GM12878 (cell line): ENCODE data around the gene NKIRAS1. TPM values are rescaled to one million over a fixed set of nuclear protein-coding genes. Genes with fewer than 3 reads are reported as not detected.
A peak's percentile ranks its signal among the peaks of the same experiment; 100 is the strongest.

ENCODE experiments used
- ATAC-seq: fragments of 200-7000 bp; cut with Tn5 transposase; 3 replicates; pipeline ENCODE4 v1.9.1; 2020; ENCODE audit warnings: mild to moderate bottlenecking, moderate library complexity
- BruUV-seq: library from RNA; stranded (reverse); fragments of 400-500 nt; replicated peaks from 2 replicates; lab custom pipeline; 2021; lab: Mats Ljungman, UMichigan
- CTCF ChIA-PET: fragments of 300-600 bp; sonication (Branson Sonifier 250); formaldehyde crosslinking; extraction: SDS; loops from one replicate; lab custom pipeline; 2021; ENCODE audit warnings: inconsistent platforms; lab: Yijun Ruan, JAX
- POLR2A ChIA-PET: fragments of 350-600 bp; formaldehyde crosslinking; extraction: SDS; loops from one replicate; lab custom pipeline; 2021; ENCODE audit warnings: inconsistent platforms; lab: Charles Lee
- RAD21 ChIA-PET: fragments of 300-600 bp; sonication (Branson Sonifier 250); formaldehyde crosslinking; loops from one replicate; lab custom pipeline; 2023; ENCODE audit warnings: antibody characterized with exemption; ENCODE audit not compliant: unreplicated experiment; lab: Charles Lee
- SMC1A ChIA-PET: fragments of 300-600 bp; sonication (Branson Sonifier 250); formaldehyde crosslinking; loops from one replicate; lab custom pipeline; 2023; ENCODE audit not compliant: unreplicated experiment, uncharacterized antibody; lab: Charles Lee
- DNase-seq: peaks from one replicate; pipeline ENCODE4 v3.0.0-alpha.2; 2011; ENCODE audit warnings: low read depth, low spot score
- FAIRE-seq: peaks from 3 replicates; lab custom pipeline; 2011; peaks lifted over from hg19 to GRCh38; lab: Jason Lieb, UNC
- H2AFZ ChIP-seq: 2 replicates; pipeline ENCODE4 v1.6.0; 2011; ENCODE audit warnings: low read depth, low read length, control low read depth; ENCODE audit not compliant: control insufficient read depth
- H3K27ac ChIP-seq: 2 replicates; pipeline ENCODE4 v1.5.1; 2011; ENCODE audit warnings: control low read depth; ENCODE audit not compliant: control insufficient read depth, insufficient read depth
- H3K27me3 ChIP-seq, 2 experiments: replicated peaks in 1 of 2; 2 replicates each; pipeline versions ENCODE4 v1.6.0 to v1.6.1; 2011; ENCODE audit warnings: low read length in 1 of 2; ENCODE audit not compliant: control insufficient read depth in 2 of 2, insufficient read depth in 2 of 2
- H3K36me3 ChIP-seq, 2 experiments: 2 replicates each; pipeline ENCODE4 v1.5.1; 2011; ENCODE audit warnings: low read length in 1 of 2; ENCODE audit not compliant: control insufficient read depth in 2 of 2, insufficient read depth in 2 of 2
- H3K4me1 ChIP-seq: 2 replicates; pipeline ENCODE4 v1.6.1; 2011; ENCODE audit warnings: mild to moderate bottlenecking, low read length, moderate library complexity, mixed read lengths; ENCODE audit not compliant: control insufficient read depth, insufficient read depth
- H3K4me2 ChIP-seq: 2 replicates; pipeline ENCODE4 v1.6.0; 2011; ENCODE audit warnings: control low read depth; ENCODE audit not compliant: control insufficient read depth, insufficient read depth
- H3K4me3 ChIP-seq: fragments of 200-600 bp; sonication (generic); 2 replicates; pipeline ENCODE4 v1.5.1; 2016
- H3K79me2 ChIP-seq: 2 replicates; pipeline ENCODE4 v1.6.0; 2011; ENCODE audit warnings: low read length; ENCODE audit not compliant: control insufficient read depth, insufficient read depth
- H3K9ac ChIP-seq: 2 replicates; pipeline ENCODE4 v1.8.0; 2011; ENCODE audit warnings: low read length, control low read depth, mixed read lengths; ENCODE audit not compliant: control insufficient read depth, insufficient read depth
- H3K9me3 ChIP-seq: replicated peaks from 3 replicates; pipeline ENCODE4 v1.5.1; 2011; ENCODE audit warnings: mild to moderate bottlenecking, low read length; ENCODE audit not compliant: control insufficient read depth, insufficient read depth
- H4K20me1 ChIP-seq: 2 replicates; pipeline ENCODE4 v1.6.0; 2011; ENCODE audit not compliant: control insufficient read depth, insufficient read depth
- EED ChIP-seq: sonication (generic); IDR thresholded peaks from 2 replicates; pipeline ENCODE4 v1.6.1; 2016; ENCODE audit warnings: antibody characterized with exemption, low read depth
- FOXK2 ChIP-seq: fragments of 450-650 bp; IDR thresholded peaks from 2 replicates; pipeline ENCODE4 v1.6.1; 2017; ENCODE audit warnings: mild to moderate bottlenecking, moderate library complexity
- IRF3 ChIP-seq: fragments of 450-650 bp; IDR thresholded peaks from 2 replicates; pipeline ENCODE4 v1.6.1; 2014; ENCODE audit warnings: mild to moderate bottlenecking
- KAT2A ChIP-seq: conservative IDR thresholded peaks from 2 replicates; pipeline ENCODE4 v1.6.1; 2011; ENCODE audit warnings: low read depth, low read length; ENCODE audit not compliant: control insufficient read depth
- SRF ChIP-seq, 2 experiments: IDR thresholded peaks; 2 replicates each; pipeline ENCODE4 v1.6.1; 2011; ENCODE audit warnings: low read depth in 2 of 2, low read length in 2 of 2, mild to moderate bottlenecking in 1 of 2, moderate library complexity in 1 of 2
- WRNIP1 ChIP-seq: IDR thresholded peaks from 2 replicates; pipeline ENCODE4 v1.6.1; 2011; ENCODE audit warnings: low read depth, low read length, improper control_type of control experiment, borderline replicate concordance
- WGBS: methylation state at CpG from one replicate; pipeline ENCODE4 v1.1.6; 2016; ENCODE audit warnings: low lambda C conversion rate; ENCODE audit not compliant: insufficient replicate concordance, insufficient coverage; ENCODE audit errors: missing lambda C conversion rate; 5-methylcytosine and 5-hydroxymethylcytosine counted together
- in situ Hi-C: fragments of 300-500 bp; cut with MboI; formaldehyde crosslinking; loops from 9 replicates; pipeline ENCODE4 v1.14.3; 2018; ENCODE audit warnings: mixed read lengths
- intact Hi-C: fragments of 100-400 bp; cut with micrococcal nuclease; formaldehyde crosslinking; loops from one replicate; pipeline ENCODE4 v1.14.2; 2022; ENCODE audit not compliant: unreplicated experiment
- polyA plus RNA-seq, 11 experiments: library from polyadenylated mRNA; depleted of rRNA in 4 of 11; unstranded in 6 of 11; stranded (reverse) in 5 of 11; fragments of >200 nt; fragmentation: Nextera tagmentation in 4 of 11; fragmentation: Illumina TruSeq in 1 of 11; extraction: Ambion mirVana in 4 of 11; extraction: Trizol in 1 of 11; gene quantifications; 1 replicate in 1 of 11; 2 replicates in 10 of 11; pipeline versions ENCODE4 v1.2.1 to v1.2.3, GENCODE V29; 2011 to 2016; ENCODE audit warnings: inconsistent platforms in 2 of 11, missing spikeins in 2 of 11, low read depth in 1 of 11
- total RNA-seq, 4 experiments: library from RNA; depleted of rRNA in 3 of 4; stranded (reverse); fragments of >200 nt in 3 of 4; fragmentation: Illumina TruSeq in 1 of 4; extraction: Trizol in 1 of 4; gene quantifications; 2 replicates each; pipeline versions ENCODE4 v1.2.1 to v1.2.3, GENCODE V29; 2013 to 2021

NKIRAS1 gene
- total and polyA plus RNA-seq, 10 of the 15 experiments (the other 5 are each of a cell fraction or from before 2014, with no cell fraction given): 7.1 to 17.9 (median 10.9) TPM

GRCh38 chr3:23867838-23868237 is 49.0 kb downstream of the NKIRAS1 start:
- DNase-seq (no peak), ATAC-seq (no peak), FAIRE-seq (no peak)
- ChIA-PET RAD21 (no interaction called here), SMC1A (interaction anchor here (1.6 to 3.8 kb wide), 4 partner anchors 31 to 59 kb away, joined by 3 to 24 read pairs (median 16); no protein-coding TSS in a partner anchor), CTCF (interaction anchor here (0.9 to 3.0 kb wide), 2 partner anchors 10 to 33 kb away, joined by 3 to 13 read pairs; no protein-coding TSS in a partner anchor), POLR2A (no interaction called here)
- H3K36me3 ChIP-seq: peaks cover 3 to 5% of the 10 kb centered on the region in 2 experiments; a peak in 2 of 4 replicates
- H3K9ac ChIP-seq: no peak overlapping the region
- no peak overlapping the region for H2AFZ ChIP-seq
- H3K9me3 ChIP-seq: no peaks in the 10 kb centered on the region
- no peak overlapping the region; the same call in 1 of the 2 replicates for H3K27ac ChIP-seq
- no peak overlapping the region for H3K4me3 ChIP-seq
- no peak overlapping the region for H3K4me2 ChIP-seq
- no peak for TF ChIP-seq FOXK2
- TF ChIP-seq EED: no peak
- no peak for TF ChIP-seq IRF3
- no peak for TF ChIP-seq WRNIP1
- no peak for TF ChIP-seq SRF (IDR thresholded peaks at IDR 0.05; ENCODE audit: low read depth in 2 of 2, low read length in 2 of 2)
- no peak for TF ChIP-seq KAT2A
- intact Hi-C loops (loop anchor here (2.0 to 5.0 kb wide), 3 partner anchors 36 to 105 kb away; partner anchors contain the start of gene UBE2E1), in situ Hi-C loops (no loop called here)
- peaks cover 22% of the 10 kb centered on the region for H3K4me1 ChIP-seq
- peaks cover 60% of the 10 kb centered on the region for H3K79me2 ChIP-seq
- BruUV-seq: TSS peak; percentile 24
- 95% methylated on average over 1 of the region's 1 CpG for WGBS
- H4K20me1 ChIP-seq: no peaks in the 10 kb centered on the region
- H3K27me3 ChIP-seq: no peaks in the 10 kb centered on the region
